Measurements from ENCODE around the gene SDHC.
"Not testable (repeated sequence)": the region's sequence is repeated elsewhere in the genome, so short reads cannot be mapped to it uniquely, and the experiment has no call there.

Gene SDHC

DNA sequence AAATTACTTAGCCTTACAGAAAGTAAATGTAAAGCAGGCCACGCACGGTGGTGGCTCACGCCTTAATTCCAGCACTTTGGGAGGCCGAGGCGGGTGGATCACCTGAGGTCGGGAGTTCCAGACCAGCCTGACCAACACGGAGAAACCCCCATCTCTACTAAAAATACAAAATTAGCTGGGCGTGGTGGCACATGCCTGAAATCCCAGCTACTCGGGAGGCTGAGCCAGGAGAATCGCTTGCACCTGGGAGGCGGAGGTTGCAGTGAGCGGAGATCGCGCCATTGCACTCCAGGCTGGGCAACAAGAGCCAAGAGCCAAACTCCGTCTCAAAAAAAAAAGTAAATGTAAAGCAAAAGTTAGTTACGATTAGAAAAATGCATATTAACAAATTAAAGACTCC is 75.0 kb downstream of the SDHC start:
- DNase-seq, result not testable (repeated sequence)

DNA sequence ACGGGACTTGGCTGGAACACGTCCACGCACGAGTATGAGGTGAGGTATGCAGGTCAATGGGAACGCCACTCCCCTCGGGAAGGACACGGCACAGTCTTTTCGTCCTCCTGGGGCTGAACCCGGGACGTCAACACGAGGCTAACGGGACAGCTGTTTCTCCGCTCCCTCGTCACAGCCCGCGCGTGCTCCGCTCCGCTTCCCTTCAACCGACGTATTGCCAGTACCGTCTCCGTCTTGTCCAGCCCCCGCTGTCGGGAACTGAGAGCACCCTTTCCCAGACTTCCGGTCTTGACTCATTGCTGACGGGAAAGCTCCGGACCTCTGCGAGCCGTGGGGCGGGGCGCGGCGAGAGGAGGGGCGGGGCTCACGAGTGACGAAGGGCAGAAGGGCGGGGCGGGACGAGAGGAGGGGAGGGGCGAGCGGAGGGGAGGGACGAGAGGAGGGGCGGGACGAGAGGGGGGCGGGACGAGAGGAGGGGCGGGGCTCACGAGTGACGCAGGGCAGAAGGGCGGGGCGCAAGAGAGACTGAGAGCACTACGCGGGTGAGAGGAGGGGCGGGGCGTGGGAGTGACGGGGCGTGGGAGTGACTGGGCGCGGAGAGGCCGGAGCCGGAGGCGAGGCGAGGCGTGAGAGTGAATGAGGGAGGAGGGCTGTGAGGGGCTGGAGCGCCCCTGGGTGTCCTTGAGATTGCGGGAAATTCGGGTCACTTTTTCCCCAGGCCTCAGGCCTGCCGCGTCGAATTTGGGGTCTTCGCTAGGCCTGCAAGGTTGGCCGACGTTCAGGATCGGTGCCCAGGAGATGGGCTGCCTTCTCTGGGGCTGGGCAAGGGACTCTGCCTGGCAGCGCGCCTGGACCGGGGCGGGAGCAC is 75.7 kb downstream of the SDHC start:
- DNase-seq, result peak; percentile 97

DNA sequence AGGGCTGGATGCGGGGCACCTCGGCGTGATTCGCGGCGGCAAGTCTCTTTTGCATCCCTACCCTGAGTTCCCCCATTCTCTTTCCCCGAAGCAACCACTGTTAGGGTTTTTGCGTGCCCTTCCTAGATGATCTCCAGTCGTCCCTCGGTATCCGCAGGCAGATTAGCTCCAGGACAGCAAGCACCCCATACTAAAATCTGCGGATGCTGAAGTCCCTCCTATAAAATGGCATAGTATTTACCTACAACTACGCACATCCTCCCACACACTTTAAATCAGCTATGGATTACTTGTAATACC is 76.3 kb downstream of the SDHC start:
- DNase-seq, result no peak

DNA sequence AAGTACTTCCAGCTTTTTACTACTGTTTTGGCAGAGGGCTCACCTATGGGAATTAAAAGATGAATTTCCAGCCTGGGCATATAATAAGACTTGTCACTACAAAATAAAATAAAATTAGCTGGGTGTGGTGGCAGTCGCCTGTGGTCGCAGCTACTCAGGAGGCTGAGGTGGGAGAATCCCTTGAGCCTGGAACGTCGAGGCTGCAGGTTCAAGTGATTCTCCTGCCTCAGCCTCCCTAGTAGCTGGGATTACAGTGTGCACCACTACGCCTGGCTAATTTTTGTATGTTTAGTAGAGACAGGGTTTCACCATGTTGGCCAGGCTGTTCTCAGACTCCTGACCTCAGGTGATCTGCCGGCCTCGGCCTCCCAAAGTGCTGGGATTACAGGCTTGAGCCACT is 77.0 kb downstream of the SDHC start:
- DNase-seq, result not testable (repeated sequence)

DNA sequence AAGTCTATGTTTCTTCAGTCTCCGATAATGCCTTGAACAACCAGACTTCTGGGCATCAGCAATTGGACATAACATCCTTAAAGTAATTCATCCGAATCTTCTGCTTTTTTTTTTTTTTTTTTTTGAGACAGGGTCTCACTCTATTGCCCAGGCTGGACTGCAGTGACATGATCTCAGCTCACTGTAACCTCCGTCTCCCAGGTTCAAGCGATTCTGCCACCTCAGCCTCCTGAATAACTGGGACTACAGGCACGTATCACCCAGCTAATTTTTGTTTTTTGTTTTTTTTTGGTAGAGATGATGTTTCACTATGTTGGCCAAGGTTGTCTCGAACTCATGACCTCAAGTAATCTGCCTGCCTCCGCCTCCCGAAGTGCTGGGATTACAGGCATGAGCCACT is 77.4 kb downstream of the SDHC start:
- no peak for DNase-seq

DNA sequence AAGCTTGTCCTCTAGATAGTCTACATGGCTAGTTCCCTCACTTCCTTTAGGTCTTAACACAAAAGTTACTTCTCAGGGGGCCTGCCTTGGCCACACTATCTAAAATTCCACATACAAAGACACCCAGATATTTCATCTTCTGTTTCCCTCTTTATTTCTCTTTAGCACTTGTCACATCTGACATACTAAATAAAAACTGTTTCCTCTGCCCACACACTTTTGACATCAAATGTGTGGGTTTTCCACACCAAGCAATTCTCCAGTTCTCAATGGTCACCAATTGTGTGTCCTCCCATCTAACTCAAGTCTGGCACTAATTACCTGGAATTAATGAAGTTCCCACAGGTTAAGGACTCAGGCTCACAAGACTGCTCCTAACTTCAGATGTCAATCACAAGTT is 79.0 kb downstream of the SDHC start:
- no peak for DNase-seq

DNA sequence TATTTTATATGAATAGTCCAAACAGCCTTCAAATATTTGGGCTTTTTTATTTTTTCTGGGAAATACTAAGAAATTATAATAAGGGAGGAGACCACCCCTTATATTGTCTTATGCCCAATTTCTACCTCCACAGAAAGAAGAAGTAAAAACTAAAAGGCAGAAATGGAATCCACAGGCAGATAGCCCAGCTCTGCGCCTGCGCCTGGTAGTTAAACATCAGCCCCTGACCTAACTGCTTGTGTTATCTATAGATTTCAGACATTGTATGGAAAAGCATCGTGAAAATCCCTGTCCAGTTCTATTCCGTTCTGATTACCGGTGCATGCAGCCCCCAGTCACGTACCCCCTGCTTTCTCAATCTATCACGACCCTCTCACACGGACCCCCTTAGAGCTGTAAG is 82.9 kb downstream of the SDHC start:
- DNase-seq, result not testable (repeated sequence)

DNA sequence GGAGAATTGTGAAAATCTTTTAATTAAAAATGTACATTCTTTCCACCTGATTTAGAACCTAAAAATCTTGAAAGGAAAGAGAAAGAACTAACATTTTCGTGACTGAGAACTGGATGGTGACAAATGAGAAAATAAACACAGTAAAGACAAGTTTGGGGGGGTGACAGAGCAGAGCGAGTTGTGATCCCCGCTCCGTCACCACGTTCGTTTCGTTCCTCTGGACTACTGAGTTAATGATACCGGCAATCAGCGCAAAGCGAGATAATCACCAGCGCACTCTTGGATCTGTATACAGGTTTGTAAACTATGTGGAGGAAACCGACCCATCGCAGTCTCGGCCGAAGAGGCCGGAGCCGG is 84.7 kb downstream of the SDHC start:
- DNase-seq, result no peak

DNA sequence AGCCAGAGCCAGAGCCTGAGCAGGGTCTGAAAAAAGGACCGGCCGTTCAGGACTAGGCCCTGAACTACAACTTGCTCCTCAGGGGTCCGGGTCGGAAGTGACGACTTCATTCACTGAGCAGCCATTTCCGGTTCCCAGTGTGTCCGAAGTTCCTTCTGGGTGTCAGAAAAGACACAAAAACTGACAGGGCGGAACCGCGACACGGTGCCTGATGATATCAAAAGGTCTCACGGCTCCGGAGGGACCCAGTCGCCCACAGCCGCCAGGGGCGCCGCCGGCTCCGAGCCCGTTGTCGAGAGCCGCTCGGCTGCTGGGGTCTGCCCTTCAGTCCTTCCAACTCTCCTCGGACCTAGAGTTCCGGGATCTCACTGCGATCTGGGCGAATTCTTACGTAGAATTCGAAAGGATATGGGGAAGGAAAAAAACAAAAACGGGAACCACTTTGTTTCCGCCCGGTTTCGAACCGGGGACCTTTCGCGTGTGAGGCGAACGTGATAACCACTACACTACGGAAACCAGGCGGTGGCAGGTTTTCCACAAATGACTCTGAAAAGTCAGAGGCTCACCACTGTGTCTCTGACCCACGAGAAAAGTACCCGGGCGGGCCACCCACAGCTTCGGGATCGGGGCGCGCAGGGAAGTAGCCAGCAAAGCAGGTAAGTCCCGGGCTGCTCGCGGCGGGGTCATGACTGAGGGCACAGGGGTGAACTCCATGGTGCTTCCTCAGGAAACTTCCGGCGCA is 85.2 kb downstream of the SDHC start:
- DNase-seq, result peak; percentile 95

DNA sequence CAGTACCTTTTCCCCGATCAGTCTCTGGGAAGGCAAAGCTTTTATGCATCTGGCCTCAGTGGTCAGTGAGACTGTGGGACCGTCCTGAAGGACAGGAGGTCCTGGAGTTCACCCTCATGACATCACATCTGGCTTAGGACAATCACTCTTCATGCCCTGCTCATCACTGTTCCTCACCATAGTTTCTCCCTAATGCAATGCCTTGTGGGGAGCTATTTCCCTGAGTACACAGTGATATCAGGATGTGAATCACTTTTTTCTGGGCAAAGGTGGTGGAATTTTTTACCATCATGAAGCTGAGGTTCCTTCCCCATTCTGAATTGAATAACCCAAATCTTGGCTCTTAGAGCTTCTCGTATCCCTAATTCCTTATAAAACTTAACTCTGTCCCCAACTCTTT is 88.3 kb downstream of the SDHC start:
- DNase-seq, result no peak

DNA sequence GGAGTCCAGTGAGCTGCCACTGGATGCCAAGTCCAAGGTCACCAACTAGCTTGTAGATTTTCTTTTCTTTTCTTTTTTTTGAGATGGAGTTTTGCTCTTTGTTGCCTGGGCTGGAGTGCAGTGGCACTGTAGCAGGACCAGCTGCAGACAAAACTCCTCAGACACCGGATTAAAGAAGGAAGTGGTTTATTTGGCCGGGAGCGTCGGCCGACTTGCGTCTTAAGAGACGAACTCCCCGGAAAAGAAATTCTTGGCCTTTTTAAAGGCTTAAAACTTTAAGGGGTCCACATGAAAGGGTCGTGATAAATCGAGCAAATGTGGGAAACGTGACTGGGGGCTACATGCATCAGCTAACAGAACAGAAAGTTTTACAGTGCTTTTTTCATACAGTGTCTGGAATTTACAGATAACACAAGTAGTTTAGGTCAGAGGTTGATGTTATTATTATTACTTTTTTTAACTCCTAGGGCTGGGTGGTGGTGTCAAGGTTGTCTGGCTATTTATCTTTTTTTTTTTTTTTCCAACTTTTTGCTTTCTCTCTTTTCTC is 89.9 kb downstream of the SDHC start:
- no peak for DNase-seq

DNA sequence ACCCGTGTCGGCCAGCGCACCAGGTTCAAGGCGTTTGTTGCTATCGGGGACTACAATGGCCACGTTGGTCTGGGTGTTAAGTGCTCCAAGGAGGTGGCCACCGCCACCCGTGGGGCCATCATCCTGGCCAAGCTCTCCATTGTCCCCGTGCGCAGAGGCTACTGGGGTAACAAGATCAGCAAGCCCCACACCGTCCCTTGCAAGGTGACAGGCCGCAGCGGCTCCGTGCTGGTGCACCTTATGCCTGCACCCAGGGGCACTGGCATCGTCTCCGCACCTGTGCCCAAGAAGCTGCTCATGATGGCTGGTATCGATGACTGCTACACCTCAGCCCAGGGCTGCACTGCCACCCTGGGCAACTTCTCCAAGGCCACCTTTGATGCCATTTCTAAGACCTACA is 92.4 kb downstream of the SDHC start:
- DNase-seq, result not testable (repeated sequence)

DNA sequence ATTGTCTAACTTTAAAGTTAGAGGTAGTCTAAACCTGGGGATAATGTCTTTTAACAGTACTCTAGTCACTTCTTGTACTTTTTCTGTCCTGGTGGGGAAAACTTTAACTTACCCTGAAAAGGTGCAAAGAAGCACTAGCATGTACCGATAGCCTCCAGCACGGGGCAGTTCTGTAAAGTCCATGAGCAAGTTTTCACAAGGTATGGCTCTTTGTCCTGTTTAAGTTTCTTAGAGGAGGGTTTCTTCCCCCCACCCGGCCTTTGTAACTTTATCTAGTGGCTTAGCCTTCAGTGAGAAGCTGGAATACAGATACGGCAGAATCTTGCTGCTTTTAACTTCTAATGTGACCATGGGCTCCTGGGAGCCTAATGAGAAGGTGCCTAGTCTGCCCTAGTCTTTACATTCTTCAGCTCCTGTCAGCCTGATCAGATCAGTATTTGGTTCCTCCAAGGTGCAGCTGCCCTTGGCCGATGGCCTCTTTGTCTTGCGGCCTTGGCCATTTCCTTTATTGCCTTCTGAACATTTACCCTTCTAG is 93.3 kb downstream of the SDHC start:
- DNase-seq, result no peak

DNA sequence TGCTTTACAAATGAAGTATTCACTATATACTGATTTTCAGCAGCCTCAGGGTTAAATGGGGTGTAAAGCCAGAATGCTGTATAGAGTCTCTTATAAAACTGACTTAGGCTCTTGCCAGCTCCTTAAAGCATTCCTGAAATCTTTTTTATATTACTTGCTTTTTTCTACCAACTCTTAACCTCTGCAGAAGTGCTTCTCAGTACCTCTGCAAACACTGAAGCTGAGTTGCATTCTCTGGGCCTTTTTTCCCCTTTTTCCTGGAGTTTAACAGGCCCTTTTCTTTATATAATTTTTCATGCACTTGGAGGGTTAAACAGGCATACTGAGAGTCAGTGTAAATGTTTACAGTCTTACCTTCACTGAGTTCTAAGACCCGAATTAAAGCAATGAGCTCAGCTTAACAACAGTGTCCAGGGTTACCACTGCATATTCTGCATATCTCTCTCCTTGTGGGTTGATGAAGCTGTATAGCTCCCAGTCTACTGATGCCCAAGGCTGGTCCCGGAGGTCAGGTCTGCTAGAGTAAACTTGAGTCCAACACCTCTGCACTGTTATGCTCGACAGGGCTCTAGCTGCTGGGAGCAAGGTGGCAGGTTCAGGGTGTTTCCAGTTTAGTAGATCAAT is 94.4 kb downstream of the SDHC start:
- DNase-seq, result no peak

DNA sequence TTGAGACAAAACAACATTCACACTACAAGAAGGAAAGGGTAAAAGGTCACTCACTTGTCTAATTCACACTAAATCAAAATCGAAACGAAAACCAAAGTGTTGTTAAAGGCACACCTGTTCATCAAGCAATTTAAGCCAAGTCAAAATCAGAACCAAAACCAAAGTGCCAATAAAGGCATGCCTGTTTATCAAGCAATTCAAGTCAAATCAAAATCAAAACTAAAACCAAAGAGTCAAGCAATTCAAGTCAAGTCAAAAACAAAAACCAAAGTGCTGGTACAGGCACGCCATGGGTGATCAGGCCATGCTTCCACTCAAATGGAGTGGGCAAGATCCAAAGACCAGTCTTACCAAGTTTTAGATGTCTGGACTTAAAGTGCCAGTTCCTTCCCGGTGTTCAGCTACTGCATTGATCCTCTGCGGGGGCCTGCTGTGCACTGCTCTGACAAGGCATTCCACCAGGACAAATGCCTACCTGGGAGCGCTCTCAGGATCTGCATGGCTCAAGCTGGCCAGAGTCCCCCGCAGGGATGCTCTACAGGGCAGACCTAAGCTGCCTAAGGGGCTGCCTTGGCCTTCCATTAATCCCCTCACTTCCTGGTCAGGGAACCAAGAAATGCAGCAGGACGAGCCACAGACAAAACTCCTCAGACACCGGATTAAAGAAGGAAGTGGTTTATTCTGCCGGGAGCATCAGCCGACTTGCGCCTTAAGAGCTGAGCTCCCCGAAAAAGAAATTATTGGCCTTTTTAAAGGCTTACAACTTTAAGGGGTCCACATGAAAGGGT is 95.9 kb downstream of the SDHC start:
- not testable (repeated sequence) for DNase-seq

DNA sequence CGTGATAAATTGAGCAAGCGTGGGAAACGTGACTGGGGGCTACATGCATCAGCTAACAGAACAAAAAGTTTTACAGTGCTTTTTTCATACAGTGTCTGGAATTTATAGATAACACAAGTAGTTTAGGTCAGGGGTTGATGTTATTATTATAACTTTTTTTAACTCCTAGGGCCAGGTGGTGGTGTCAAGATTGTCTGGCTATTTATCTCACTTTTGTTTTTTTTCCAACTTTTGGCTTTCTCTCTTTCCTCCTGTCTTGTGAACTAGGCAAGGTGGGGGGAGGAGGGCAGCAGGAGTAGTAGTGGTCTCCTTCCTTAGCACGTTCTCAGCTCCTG is 96.4 kb downstream of the SDHC start:
- DNase-seq, result not testable (repeated sequence)

Measured in NCI-H69 (cell line).